ENCODE measurements around the gene SPG7. TPM values are rescaled to one million over a fixed set of nuclear protein-coding genes. Genes with fewer than 3 reads are reported as not detected.

SPG7 gene
- total and polyA plus RNA-seq, 2 of the 4 experiments (the other 2 are of a cell fraction): 94.6 to 96.8 TPM

GRCh38 chr16:89537549-89537925 lies 29.3 kb downstream of the SPG7 start:
- H4K5ac ChIP-seq (ENCODE audit: low read depth, low read length): no peak overlapping the region
- no peak overlapping the region for H3K4me2 ChIP-seq (ENCODE audit: low read depth, low read length)
- H3K56ac ChIP-seq (ENCODE audit: extremely low read depth, insufficient read depth, low read length): no peak overlapping the region
- intact Hi-C loops (cut with micrococcal nuclease): no loop called here
- H3K18ac ChIP-seq (ENCODE audit: low read depth, low read length): no peak overlapping the region
- no peak overlapping the region for H3K4ac ChIP-seq (ENCODE audit: low read depth, low read length)
- no peaks in the 10 kb centered on the region for H3K9me3 ChIP-seq (ENCODE audit: control insufficient read depth, insufficient read depth, low read length)
- no peak overlapping the region for H3K23ac ChIP-seq (ENCODE audit: low read depth, low read length)
- H3K14ac ChIP-seq (replicated peaks; ENCODE audit: low read depth, low read length): no peak overlapping the region
- no peak overlapping the region for H2AK5ac ChIP-seq (ENCODE audit: low read depth, low read length)
- no peak overlapping the region for H2BK20ac ChIP-seq (ENCODE audit: low read depth, low read length)
- no peaks in the 10 kb centered on the region for H3K27me3 ChIP-seq (ENCODE audit: control insufficient read depth, insufficient read depth, low read length)
- H2AK9ac ChIP-seq (replicated peaks; ENCODE audit: low read depth, low read length, poor library complexity): no peak overlapping the region
- no TSS peak for BruUV-seq (replicated peaks)
- TF ChIP-seq MAFK (IDR thresholded peaks at IDR 0.05; ENCODE audit: low read depth, low read length) (no peak), NFE2L2 (IDR thresholded peaks at IDR 0.05; ENCODE audit: low read depth, low read length) (no peak), MXI1 (IDR thresholded peaks at IDR 0.05; ENCODE audit: borderline replicate concordance, low read depth, low read length) (no peak), POLR2A (IDR thresholded peaks at IDR 0.05; ENCODE audit: low read depth, low read length) (no peak), CHD1 (IDR thresholded peaks at IDR 0.05; ENCODE audit: low read depth, low read length) (no peak), RCOR1 (IDR thresholded peaks at IDR 0.05; ENCODE audit: insufficient replicate concordance, low read length) (no peak), SMC3 (IDR thresholded peaks at IDR 0.05; ENCODE audit: low read depth, low read length) (no peak), RFX5 (IDR thresholded peaks at IDR 0.05; ENCODE audit: low read depth, low read length) (no peak), CEBPB (IDR thresholded peaks at IDR 0.05; ENCODE audit: low read depth, low read length) (no peak), MAZ (IDR thresholded peaks at IDR 0.05; ENCODE audit: borderline replicate concordance, low read depth, low read length) (no peak), USF2 (IDR thresholded peaks at IDR 0.05; ENCODE audit: low read depth, low read length) (no peak), RAD21 (IDR thresholded peaks at IDR 0.05; ENCODE audit: low read length) (no peak), FOS (IDR thresholded peaks at IDR 0.05; ENCODE audit: low read depth, low read length) (no peak), ELK1 (IDR thresholded peaks at IDR 0.05; ENCODE audit: borderline replicate concordance, low read depth, low read length) (no peak), CTCF (conservative IDR thresholded peaks at IDR 0.05; ENCODE audit: low read depth, low read length) (no peak), BHLHE40 (IDR thresholded peaks at IDR 0.05; ENCODE audit: low read depth, low read length) (no peak)
- peaks cover 30% of the 10 kb centered on the region for H4K20me1 ChIP-seq (ENCODE audit: insufficient read depth, low read length)
- DNase-seq: no peak
- no peaks in the 10 kb centered on the region for H3K4me1 ChIP-seq (ENCODE audit: control insufficient read depth, insufficient read depth, low read length)
- H4K8ac ChIP-seq (ENCODE audit: low read depth in 2 of 2, low read length in 2 of 2): no peak overlapping the region
- in situ Hi-C loops (cut with MboI; ENCODE audit: low sequenced_read_pairs): no loop called here
- no peak overlapping the region for H2AFZ ChIP-seq (replicated peaks; ENCODE audit: low read length, poor library complexity)
- WGBS, 2 experiments (ENCODE audit: extremely low coverage in 2 of 2, insufficient read length in 1 of 2): 94% methylated on average over 5 of the region's 7 CpGs; no CpG with 5 or more reads in 1 of the 2 experiments
- H2BK5ac ChIP-seq (ENCODE audit: low read depth, low read length, poor library complexity, severe bottlenecking): no peak overlapping the region
- no peak overlapping the region for H3K27ac ChIP-seq (ENCODE audit: insufficient read depth, low read length)
- H2BK15ac ChIP-seq (ENCODE audit: low read depth, low read length): no peak overlapping the region
- ATAC-seq (ENCODE audit: low read depth): no peak
- no peak overlapping the region for H2BK120ac ChIP-seq (ENCODE audit: low read depth, low read length)
- POLR2A ChIA-PET (ENCODE audit: unreplicated experiment): no interaction called here
- 0 out of 2 replicates have a peak, but pooled peaks cover 3% of the 10 kb centered on the region for H3K9me1 ChIP-seq (ENCODE audit: insufficient read depth, low read length)
- no peak overlapping the region for H3K9ac ChIP-seq (ENCODE audit: low read depth, low read length)
- dilution Hi-C loops (cut with HindIII; ENCODE audit: low sequenced_read_pairs, unreplicated experiment): no loop called here
- CTCF ChIA-PET: no interaction called here
- H3K36me3 ChIP-seq (ENCODE audit: control insufficient read depth, insufficient read depth, low read length): peaks cover 66% of the 10 kb centered on the region
- peaks cover 23 to 70% of the 10 kb centered on the region in 2 experiments; a peak in 3 of 4 replicates for H3K79me1 ChIP-seq (ENCODE audit: low read depth in 1 of 2, low read length in 2 of 2)
- no peak overlapping the region for H3K4me3 ChIP-seq (ENCODE audit: insufficient read depth, low read depth, low read length)
- no peak overlapping the region for H4K91ac ChIP-seq (ENCODE audit: insufficient read depth, low read depth, low read length)

All from IMR-90 (cell line).